ENCODE results near the gene CLCN6.

CLCN6 gene

DNA sequence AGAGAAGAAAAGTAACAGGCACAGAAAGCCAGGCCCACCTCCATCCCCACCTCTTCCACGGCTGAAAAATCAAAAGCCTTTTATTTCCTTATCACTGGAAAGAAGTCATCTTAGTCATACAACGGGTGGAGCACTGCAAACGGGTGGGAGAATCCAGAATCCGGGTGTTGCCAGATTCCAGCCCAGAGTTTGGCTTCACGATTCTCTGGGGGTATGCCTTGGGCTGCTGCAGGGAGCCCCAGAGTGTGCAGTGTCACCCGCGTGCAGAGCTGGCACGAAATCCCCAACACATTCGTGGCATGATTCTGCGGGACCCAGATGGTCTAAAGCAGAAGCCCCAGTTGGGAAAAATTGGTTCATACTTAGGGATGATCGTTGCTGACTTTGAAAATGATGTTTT lies 44.2 kb downstream of the CLCN6 start:
- Histone ChIP-seq H3K4me1 (ENCODE audit: low read length) (no peaks in the 10 kb centered on the region), H3K4me3 (ENCODE audit: low read length) (no peak overlapping the region), H3K9me3 (ENCODE audit: insufficient read depth, low read length) (no peaks in the 10 kb centered on the region), H3K79me2 (ENCODE audit: low read length) (no peaks in the 10 kb centered on the region), H3K27ac (ENCODE audit: low read length) (no peak overlapping the region), H3K4me2 (ENCODE audit: low read length) (no peak overlapping the region), H3K9ac (ENCODE audit: low read length) (no peak overlapping the region), H3K36me3 (replicated peaks; ENCODE audit: low read depth, low read length) (peaks cover 4% of the 10 kb centered on the region), H4K20me1 (ENCODE audit: insufficient read depth, low read length) (no peaks in the 10 kb centered on the region), H3K27me3 (ENCODE audit: low read depth, low read length) (no peaks in the 10 kb centered on the region), H2AFZ (ENCODE audit: low read depth, low read length) (no peak overlapping the region)
- no peak for TF ChIP-seq EZH2phosphoT487 (IDR thresholded peaks at IDR 0.05; ENCODE audit: low read depth)
- TF ChIP-seq, protein P1, sequence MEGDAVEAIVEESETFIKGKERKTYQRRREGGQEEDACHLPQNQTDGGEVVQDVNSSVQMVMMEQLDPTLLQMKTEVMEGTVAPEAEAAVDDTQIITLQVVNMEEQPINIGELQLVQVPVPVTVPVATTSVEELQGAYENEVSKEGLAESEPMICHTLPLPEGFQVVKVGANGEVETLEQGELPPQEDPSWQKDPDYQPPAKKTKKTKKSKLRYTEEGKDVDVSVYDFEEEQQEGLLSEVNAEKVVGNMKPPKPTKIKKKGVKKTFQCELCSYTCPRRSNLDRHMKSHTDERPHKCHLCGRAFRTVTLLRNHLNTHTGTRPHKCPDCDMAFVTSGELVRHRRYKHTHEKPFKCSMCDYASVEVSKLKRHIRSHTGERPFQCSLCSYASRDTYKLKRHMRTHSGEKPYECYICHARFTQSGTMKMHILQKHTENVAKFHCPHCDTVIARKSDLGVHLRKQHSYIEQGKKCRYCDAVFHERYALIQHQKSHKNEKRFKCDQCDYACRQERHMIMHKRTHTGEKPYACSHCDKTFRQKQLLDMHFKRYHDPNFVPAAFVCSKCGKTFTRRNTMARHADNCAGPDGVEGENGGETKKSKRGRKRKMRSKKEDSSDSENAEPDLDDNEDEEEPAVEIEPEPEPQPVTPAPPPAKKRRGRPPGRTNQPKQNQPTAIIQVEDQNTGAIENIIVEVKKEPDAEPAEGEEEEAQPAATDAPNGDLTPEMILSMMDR (IDR thresholded peaks at IDR 0.05; ENCODE audit: low read depth, low read length), result no peak

- Histone ChIP-seq H3K4me3 (ENCODE audit: low read length) (no peak overlapping the region), H3K9ac (ENCODE audit: low read length) (no peak overlapping the region), H3K4me2 (ENCODE audit: low read length) (no peak overlapping the region), H3K4me1 (ENCODE audit: low read length) (no peaks in the 10 kb centered on the region), H4K20me1 (ENCODE audit: insufficient read depth, low read length) (no peaks in the 10 kb centered on the region), H3K9me3 (ENCODE audit: insufficient read depth, low read length) (no peaks in the 10 kb centered on the region), H2AFZ (ENCODE audit: low read depth, low read length) (no peak overlapping the region), H3K79me2 (ENCODE audit: low read length) (no peaks in the 10 kb centered on the region), H3K27ac (ENCODE audit: low read length) (no peak overlapping the region), H3K27me3 (ENCODE audit: low read depth, low read length) (no peaks in the 10 kb centered on the region), H3K36me3 (replicated peaks; ENCODE audit: low read depth, low read length) (no peaks in the 10 kb centered on the region)
- no peak for TF ChIP-seq EZH2phosphoT487 (IDR thresholded peaks at IDR 0.05; ENCODE audit: low read depth)
- TF ChIP-seq, protein P1 (IDR thresholded peaks at IDR 0.05; ENCODE audit: low read depth, low read length), result no peak
Observed at GRCh38 chr1:11851180-11851579, 45.2 kb downstream of the CLCN6 start.

GRCh38 chr1:11854519-11854918 lies 48.5 kb downstream of the CLCN6 start:
- TF ChIP-seq, protein P1 (IDR thresholded peaks at IDR 0.05; ENCODE audit: low read depth, low read length), result no peak
- TF ChIP-seq EZH2phosphoT487 (IDR thresholded peaks at IDR 0.05; ENCODE audit: low read depth), result no peak
- H3K4me3 ChIP-seq (ENCODE audit: low read length), result no peak overlapping the region
- no peak overlapping the region for H3K9ac ChIP-seq (ENCODE audit: low read length)
- no peak overlapping the region for H2AFZ ChIP-seq (ENCODE audit: low read depth, low read length)
- peaks cover 8% of the 10 kb centered on the region; the same call in 1 of the 2 replicates for H3K4me1 ChIP-seq (ENCODE audit: low read length)
- no peak overlapping the region for H3K4me2 ChIP-seq (ENCODE audit: low read length)
- H3K27me3 ChIP-seq (ENCODE audit: low read depth, low read length), result no peaks in the 10 kb centered on the region
- no peaks in the 10 kb centered on the region; the same call in 1 of the 2 replicates for H4K20me1 ChIP-seq (ENCODE audit: insufficient read depth, low read length)
- no peaks in the 10 kb centered on the region for H3K9me3 ChIP-seq (ENCODE audit: insufficient read depth, low read length)
- H3K79me2 ChIP-seq (ENCODE audit: low read length), result no peaks in the 10 kb centered on the region
- no peaks in the 10 kb centered on the region for H3K36me3 ChIP-seq (replicated peaks; ENCODE audit: low read depth, low read length)
- H3K27ac ChIP-seq (ENCODE audit: low read length), result no peak overlapping the region

GRCh38 chr1:11855430-11855829 lies 49.4 kb downstream of the CLCN6 start:
- H3K4me1 ChIP-seq (ENCODE audit: low read length), result peaks cover 8% of the 10 kb centered on the region; the same call in 1 of the 2 replicates
- no peaks in the 10 kb centered on the region for H3K9me3 ChIP-seq (ENCODE audit: insufficient read depth, low read length)
- H2AFZ ChIP-seq (ENCODE audit: low read depth, low read length), result no peak overlapping the region
- no peaks in the 10 kb centered on the region for H3K79me2 ChIP-seq (ENCODE audit: low read length)
- no peak overlapping the region for H3K27ac ChIP-seq (ENCODE audit: low read length)
- TF ChIP-seq, protein P1 (IDR thresholded peaks at IDR 0.05; ENCODE audit: low read depth, low read length), result no peak
- no peak for TF ChIP-seq EZH2phosphoT487 (IDR thresholded peaks at IDR 0.05; ENCODE audit: low read depth)
- H3K4me2 ChIP-seq (ENCODE audit: low read length), result no peak overlapping the region
- H3K27me3 ChIP-seq (ENCODE audit: low read depth, low read length), result no peaks in the 10 kb centered on the region
- no peak overlapping the region for H3K9ac ChIP-seq (ENCODE audit: low read length)
- no peaks in the 10 kb centered on the region for H3K36me3 ChIP-seq (replicated peaks; ENCODE audit: low read depth, low read length)
- no peaks in the 10 kb centered on the region; the same call in 1 of the 2 replicates for H4K20me1 ChIP-seq (ENCODE audit: insufficient read depth, low read length)
- H3K4me3 ChIP-seq (ENCODE audit: low read length), result no peak overlapping the region
